HCT116 (cell line): ENCODE measurements around the gene TEX19. TPM values are rescaled to one million over a fixed set of nuclear protein-coding genes. Genes with fewer than 3 reads are reported as not detected.

Experiments used
- ATAC-seq: fragments of 200-7000 bp; cut with Tn5 transposase; 2 replicates; pipeline ENCODE4 v1.9.1; 2020; ENCODE audit warnings: mild to moderate bottlenecking, moderate library complexity
- BruUV-seq: library from RNA; stranded (reverse); fragments of 400-500 nt; replicated peaks from 2 replicates; lab custom pipeline; 2021; lab: Mats Ljungman, UMichigan
- CTCF ChIA-PET: fragments of 300-600 bp; sonication (Branson Sonifier 250); formaldehyde crosslinking; loops from one replicate; lab custom pipeline; 2021; ENCODE audit warnings: antibody characterized with exemption; lab: Charles Lee
- POLR2A ChIA-PET: fragments of 300-600, 350-600 bp; sonication (Branson Sonifier 250); formaldehyde crosslinking; loops from one replicate; lab custom pipeline; 2021; ENCODE audit warnings: antibody characterized with exemption; lab: Charles Lee
- RAD21 ChIA-PET, 2 experiments: fragments of 300-600 bp; sonication (Branson Sonifier 250); formaldehyde crosslinking; loops; one replicate each; lab custom pipeline; 2023; ENCODE audit warnings: low total read pairs in 2 of 2; ENCODE audit not compliant: uncharacterized antibody in 2 of 2, unreplicated experiment in 2 of 2, low non-redundant PET in 1 of 2; lab: Charles Lee
- DNase-seq: peaks from one replicate; pipeline ENCODE4 v3.0.0-alpha.2; 2010; ENCODE audit warnings: low read depth, low spot score
- H2AFZ ChIP-seq: fragments of 200-600 bp; shearing (Covaris generic), sonication (generic); 2 replicates; pipeline ENCODE4 v1.6.1; 2017; ENCODE audit warnings: low read depth, mixed run types, mixed read lengths, antibody characterized with exemption, low read length; ENCODE audit not compliant: poor library complexity, severe bottlenecking
- H3K27ac ChIP-seq: 2 replicates; pipeline ENCODE4 v1.5.1; 2012; ENCODE audit warnings: low read depth, low read length
- H3K27me3 ChIP-seq: fragments of 200-600 bp; sonication (generic); 2 replicates; pipeline ENCODE4 v1.6.1; 2016; ENCODE audit warnings: mixed run types, low read length, mixed read lengths; ENCODE audit not compliant: insufficient read depth
- H3K36me3 ChIP-seq, 2 experiments: fragments of 200-500 bp in 1 of 2; fragments of 200-600 bp in 1 of 2; sonication (Bioruptor generic) in 1 of 2; sonication (generic) in 1 of 2; 2 replicates each; pipeline versions ENCODE4 v1.5.1 to v1.6.1; 2014 to 2016; ENCODE audit warnings: low read length in 2 of 2, inconsistent platforms in 1 of 2, mixed read lengths in 1 of 2, mixed run types in 1 of 2; ENCODE audit not compliant: insufficient read depth in 2 of 2, control insufficient read depth in 1 of 2
- H3K4me1 ChIP-seq, 2 experiments: fragments of 200-600 bp in 1 of 2; sonication (generic) in 1 of 2; 2 replicates each; pipeline versions ENCODE4 v1.5.1 to v1.6.1; 2012 to 2017; ENCODE audit warnings: low read length in 2 of 2, inconsistent platforms in 1 of 2, mild to moderate bottlenecking in 1 of 2, mixed read lengths in 1 of 2, mixed run types in 1 of 2, moderate library complexity in 1 of 2; ENCODE audit not compliant: insufficient read depth in 2 of 2, control insufficient read depth in 1 of 2
- H3K4me2 ChIP-seq: fragments of 200-600 bp; sonication (generic); 2 replicates; pipeline ENCODE4 v1.6.1; 2017; ENCODE audit warnings: mixed run types, low read length, mixed read lengths
- H3K4me3 ChIP-seq, 2 experiments: fragments of 200-600 bp in 1 of 2; sonication (generic) in 1 of 2; replicated peaks in 1 of 2; 2 replicates each; pipeline ENCODE4 v1.5.1; 2011 to 2016; ENCODE audit warnings: low read length in 2 of 2, control low read depth in 1 of 2, low read depth in 1 of 2, mild to moderate bottlenecking in 1 of 2, mixed read lengths in 1 of 2, mixed run types in 1 of 2
- H3K79me2 ChIP-seq: fragments of 200-600 bp; sonication (generic); 2 replicates; pipeline ENCODE4 v1.6.1; 2017; ENCODE audit warnings: mild to moderate bottlenecking, mixed run types, low read length, moderate library complexity, mixed read lengths; ENCODE audit not compliant: insufficient read depth
- H3K9ac ChIP-seq: fragments of 200-600 bp; sonication (generic); 2 replicates; pipeline ENCODE4 v1.6.1; 2016; ENCODE audit warnings: low read length, mixed read lengths
- H3K9me2 ChIP-seq: fragments of 200-600 bp; sonication (generic), shearing (Covaris generic); 2 replicates; pipeline ENCODE4 v1.6.1; 2017; ENCODE audit warnings: mixed run types, mild to moderate bottlenecking, moderate library complexity; ENCODE audit not compliant: insufficient read depth
- H3K9me3 ChIP-seq, 2 experiments: fragments of 200-500 bp in 1 of 2; fragments of 200-600 bp in 1 of 2; sonication (Bioruptor generic) in 1 of 2; sonication (generic) in 1 of 2; 2 replicates each; pipeline ENCODE4 v1.6.1; 2014 to 2017; ENCODE audit warnings: low read length in 2 of 2, mixed read lengths in 2 of 2, inconsistent platforms in 1 of 2, low read depth in 1 of 2, mild to moderate bottlenecking in 1 of 2, mixed run types in 1 of 2, moderate library complexity in 1 of 2; ENCODE audit not compliant: control insufficient read depth in 1 of 2, insufficient read depth in 1 of 2
- H4K20me1 ChIP-seq: fragments of 200-600 bp; sonication (generic), shearing (Covaris generic); 2 replicates; pipeline ENCODE4 v1.6.1; 2017; ENCODE audit warnings: mixed run types, mild to moderate bottlenecking, moderate library complexity; ENCODE audit not compliant: insufficient read depth
- ATF3 ChIP-seq: IDR thresholded peaks from 2 replicates; pipeline ENCODE4 v1.6.1; 2012
- CTCF ChIP-seq, 3 experiments: fragments of 200-600 bp in 1 of 3; sonication (generic) in 1 of 3; IDR thresholded peaks in 2 of 3; conservative IDR thresholded peaks in 1 of 3; 2 replicates each; pipeline ENCODE4 v1.5.1; 2012 to 2017; ENCODE audit warnings: low read depth in 2 of 3, low read length in 2 of 3, antibody characterized with exemption in 1 of 3, borderline replicate concordance in 1 of 3, control low read depth in 1 of 3, mild to moderate bottlenecking in 1 of 3, mixed read lengths in 1 of 3, mixed run types in 1 of 3, moderate library complexity in 1 of 3; ENCODE audit not compliant: insufficient read depth in 1 of 3
- EGR1 ChIP-seq: IDR thresholded peaks from 2 replicates; pipeline ENCODE4 v1.6.1; 2012; ENCODE audit warnings: low read depth
- ELF1 ChIP-seq: IDR thresholded peaks from 2 replicates; pipeline ENCODE4 v1.6.1; 2012; ENCODE audit warnings: low read depth, borderline replicate concordance
- EZH2 ChIP-seq: fragments of 200-600 bp; sonication (generic); IDR thresholded peaks from 2 replicates; pipeline ENCODE4 v1.6.1; 2017; ENCODE audit warnings: antibody characterized with exemption, mixed run types
- JUND ChIP-seq: IDR thresholded peaks from 2 replicates; pipeline ENCODE4 v1.6.1; 2012
- POLR2A ChIP-seq: IDR thresholded peaks from 2 replicates; pipeline ENCODE4 v1.7.0; 2011; ENCODE audit warnings: borderline replicate concordance; ENCODE audit not compliant: insufficient read depth, insufficient read length; ENCODE audit errors: extremely low read depth
- POLR2AphosphoS5 ChIP-seq: IDR thresholded peaks from 2 replicates; pipeline ENCODE4 v1.6.1; 2011; ENCODE audit warnings: mild to moderate bottlenecking, low read depth, low read length, moderate library complexity
- RAD21 ChIP-seq: IDR thresholded peaks from 2 replicates; pipeline ENCODE4 v1.6.1; 2012; ENCODE audit warnings: low read depth, mild to moderate bottlenecking
- REST ChIP-seq: IDR thresholded peaks from 2 replicates; pipeline ENCODE4 v1.6.1; 2012; ENCODE audit warnings: low read depth
- SP1 ChIP-seq: IDR thresholded peaks from 2 replicates; pipeline ENCODE4 v1.6.1; 2012; ENCODE audit warnings: low read depth
- SRF ChIP-seq: IDR thresholded peaks from 2 replicates; pipeline ENCODE4 v1.6.1; 2012; ENCODE audit warnings: low read depth
- intact Hi-C: fragments of 100-400 bp; cut with micrococcal nuclease; formaldehyde crosslinking; loops from 2 replicates; pipeline ENCODE4 v1.10.0; 2022
- total RNA-seq: library from RNA; stranded (reverse); gene quantifications from one replicate; pipeline ENCODE4 v1.2.1, GENCODE V29; 2021; ENCODE audit not compliant: unreplicated experiment

The TEX19 gene
- total RNA-seq, 1 experiment from 2014 or later, result 2.1 TPM

- Histone ChIP-seq H3K27me3 (no peaks in the 10 kb centered on the region), H3K4me2 (no peak overlapping the region), H3K4me3 (no peak overlapping the region), H3K79me2 (no peaks in the 10 kb centered on the region; the same call in 1 of the 2 replicates), H3K9me2 (no peaks in the 10 kb centered on the region), H4K20me1 (no peaks in the 10 kb centered on the region), H3K36me3 (peaks cover 6% of the 10 kb centered on the region in 2 experiments; a peak in 2 of 4 replicates), H3K9ac (no peak overlapping the region), H3K4me1 (peaks cover 14 to 17% of the 10 kb centered on the region in 2 experiments), H2AFZ (no peak overlapping the region), H3K27ac (no peak overlapping the region), H3K9me3 (no peaks in the 10 kb centered on the region)
- intact Hi-C loops, result no loop called here
- ChIA-PET POLR2A (no interaction called here), RAD21 (no interaction called here), CTCF (no interaction called here)
- DNase-seq (no peak), ATAC-seq (no peak)
- no TSS peak for BruUV-seq
- TF ChIP-seq POLR2AphosphoS5, result no peak
- no peak for TF ChIP-seq JUND
- no peak for TF ChIP-seq SRF
- TF ChIP-seq CTCF (IDR thresholded peaks at IDR 0.05 in 2 of 3, conservative IDR thresholded peaks at IDR 0.05 in 1 of 3; ENCODE audit: borderline replicate concordance in 1 of 3, insufficient read depth in 1 of 3, low read depth in 2 of 3, low read length in 2 of 3), result no peak
- TF ChIP-seq RAD21, result no peak
- TF ChIP-seq SP1, result no peak
- no peak for TF ChIP-seq ELF1
- TF ChIP-seq POLR2A, result no peak
- TF ChIP-seq ATF3, result no peak
- no peak for TF ChIP-seq EGR1
- no peak for TF ChIP-seq REST
- no peak for TF ChIP-seq EZH2
Observed at GRCh38 chr17:82408288-82408937, 49.4 kb downstream of the TEX19 start.
